Activated CD4-positive, alpha-beta memory T cell treated with anti-CD3 and anti-CD28 coated beads for 36 hours (primary cell): ENCODE measurements around the gene L3MBTL2. TPM values are rescaled to one million over a fixed set of nuclear protein-coding genes. Genes with fewer than 3 reads are reported as not detected.
"Not testable (repeated sequence)": the region's sequence is repeated elsewhere in the genome, so short reads cannot be mapped to it uniquely, and the experiment has no call there.

ENCODE experiments used
- CTCF ChIA-PET: fragments of 350-600 bp; sonication (Branson Sonifier 250); formaldehyde crosslinking; loops from one replicate; lab custom pipeline; 2021; ENCODE audit warnings: antibody characterized with exemption, inconsistent platforms; lab: Charles Lee
- POLR2A ChIA-PET: fragments of 350-600 bp; sonication (Branson Sonifier 250); formaldehyde crosslinking; loops from one replicate; lab custom pipeline; 2021; ENCODE audit warnings: antibody characterized with exemption; lab: Charles Lee
- DNase-seq: peaks from one replicate; pipeline ENCODE4 v3.0.0-alpha.2; 2020
- H3K27ac Mint-ChIP-seq: one replicate; pipeline ENCODE4 v1.8.0; 2021; ENCODE audit warnings: mixed read lengths
- H3K27me3 Mint-ChIP-seq: one replicate; pipeline ENCODE4 v1.8.0; 2021; ENCODE audit warnings: mixed read lengths
- H3K36me3 Mint-ChIP-seq: one replicate; pipeline ENCODE4 v1.8.0; 2021; ENCODE audit warnings: mixed read lengths
- H3K4me1 Mint-ChIP-seq: one replicate; pipeline ENCODE4 v1.8.0; 2021; ENCODE audit warnings: low read depth, mixed read lengths
- H3K4me3 Mint-ChIP-seq: one replicate; pipeline ENCODE4 v1.8.0; 2021; ENCODE audit warnings: mild to moderate bottlenecking, mixed read lengths
- H3K9me3 Mint-ChIP-seq: one replicate; pipeline ENCODE4 v1.8.0; 2021; ENCODE audit warnings: mixed read lengths
- intact Hi-C: fragments of 100-400 bp; cut with micrococcal nuclease; formaldehyde crosslinking; loops from one replicate; pipeline ENCODE4 v1.15.1; 2023
- total RNA-seq, 2 experiments: library from RNA; stranded (reverse); gene quantifications; one replicate each; pipeline ENCODE4 v1.2.3, GENCODE V29; 2021

L3MBTL2 gene
- total RNA-seq, 2 experiments from 2014 or later, result 27.3 to 31.0 TPM

GRCh38 chr22:41247703-41248102, 42.6 kb downstream of the L3MBTL2 start:
- Mint-ChIP-seq H3K36me3 (peaks cover 37% of the 10 kb centered on the region), H3K4me1 (no peaks in the 10 kb centered on the region), H3K4me3 (no peak overlapping the region), H3K9me3 (no peaks in the 10 kb centered on the region), H3K27ac (no peak overlapping the region), H3K27me3 (no peaks in the 10 kb centered on the region)
- intact Hi-C loops, result no loop called here
- DNase-seq, result no peak
- POLR2A ChIA-PET, result interaction anchor here (0.7 kb wide), 1 partner anchor 10 kb away, joined by 3 read pairs; no protein-coding TSS in a partner anchor
- CTCF ChIA-PET, result interaction anchor here (0.5 to 1.9 kb wide), 2 partner anchors 10 to 23 kb away, joined by 3 to 7 read pairs; no protein-coding TSS in a partner anchor

- no peak overlapping the region for H3K4me3 Mint-ChIP-seq
- H3K27me3 Mint-ChIP-seq, result no peaks in the 10 kb centered on the region
- ChIA-PET POLR2A (interaction anchor here (0.7 kb wide), 1 partner anchor 11 kb away, joined by 3 read pairs; no protein-coding TSS in a partner anchor), CTCF (interaction anchor here (0.5 to 1.9 kb wide), 2 partner anchors 11 to 23 kb away, joined by 3 to 7 read pairs; no protein-coding TSS in a partner anchor)
- no peak overlapping the region for H3K27ac Mint-ChIP-seq
- intact Hi-C loops, result no loop called here
- H3K36me3 Mint-ChIP-seq, result peaks cover 36% of the 10 kb centered on the region
- no peaks in the 10 kb centered on the region for H3K4me1 Mint-ChIP-seq
- H3K9me3 Mint-ChIP-seq, result no peaks in the 10 kb centered on the region
- DNase-seq, result no peak
These were observed 43.2 kb downstream of the L3MBTL2 start for GRCh38 chr22:41248314-41248713.

- Mint-ChIP-seq H3K4me3 (no peak overlapping the region), H3K36me3 (peaks cover 35% of the 10 kb centered on the region), H3K27me3 (no peaks in the 10 kb centered on the region), H3K4me1 (no peaks in the 10 kb centered on the region), H3K9me3 (no peaks in the 10 kb centered on the region), H3K27ac (no peak overlapping the region)
- POLR2A ChIA-PET, result interaction anchor here (0.7 kb wide), 1 partner anchor 11 kb away, joined by 3 read pairs; no protein-coding TSS in a partner anchor
- CTCF ChIA-PET, result interaction anchor here (1.9 kb wide), 1 partner anchor 11 kb away, joined by 7 read pairs; no protein-coding TSS in a partner anchor
- no peak for DNase-seq
- intact Hi-C loops, result no loop called here
These were observed 43.6 kb downstream of the L3MBTL2 start for GRCh38 chr22:41248758-41249157.

- H3K27ac Mint-ChIP-seq, result no peak overlapping the region
- CTCF ChIA-PET, result no interaction called here
- H3K36me3 Mint-ChIP-seq, result peaks cover 40% of the 10 kb centered on the region
- no peak overlapping the region for H3K4me3 Mint-ChIP-seq
- no peaks in the 10 kb centered on the region for H3K9me3 Mint-ChIP-seq
- no peaks in the 10 kb centered on the region for H3K27me3 Mint-ChIP-seq
- DNase-seq, result no peak
- POLR2A ChIA-PET, result interaction anchor here (1.1 kb wide), 1 partner anchor 54 kb away, joined by 3 read pairs; no protein-coding TSS in a partner anchor
- intact Hi-C loops, result no loop called here
- no peaks in the 10 kb centered on the region for H3K4me1 Mint-ChIP-seq
These were observed 44.3 kb downstream of the L3MBTL2 start for GRCh38 chr22:41249442-41249841.

GRCh38 chr22:41250127-41250526, 45.0 kb downstream of the L3MBTL2 start:
- no peak overlapping the region for H3K4me3 Mint-ChIP-seq
- H3K27ac Mint-ChIP-seq, result no peak overlapping the region
- H3K9me3 Mint-ChIP-seq, result no peaks in the 10 kb centered on the region
- H3K4me1 Mint-ChIP-seq, result no peaks in the 10 kb centered on the region
- no peaks in the 10 kb centered on the region for H3K27me3 Mint-ChIP-seq
- ChIA-PET POLR2A (interaction anchor here (1.1 kb wide), 1 partner anchor 53 kb away, joined by 3 read pairs; no protein-coding TSS in a partner anchor), CTCF (no interaction called here)
- intact Hi-C loops, result no loop called here
- H3K36me3 Mint-ChIP-seq, result peaks cover 43% of the 10 kb centered on the region
- no peak for DNase-seq

- H3K9me3 Mint-ChIP-seq, result no peaks in the 10 kb centered on the region
- H3K36me3 Mint-ChIP-seq, result peaks cover 51% of the 10 kb centered on the region
- intact Hi-C loops, result no loop called here
- no peaks in the 10 kb centered on the region for H3K4me1 Mint-ChIP-seq
- no peak overlapping the region for H3K4me3 Mint-ChIP-seq
- ChIA-PET CTCF (interaction anchor here (1.3 kb wide), 1 partner anchor 15 kb away, joined by 6 read pairs; no protein-coding TSS in a partner anchor), POLR2A (no interaction called here)
- H3K27me3 Mint-ChIP-seq, result no peaks in the 10 kb centered on the region
- no peak overlapping the region for H3K27ac Mint-ChIP-seq
- no peak for DNase-seq
These were observed 47.3 kb downstream of the L3MBTL2 start for GRCh38 chr22:41252365-41252764.

GRCh38 chr22:41254230-41254629, 49.1 kb downstream of the L3MBTL2 start:
- H3K9me3 Mint-ChIP-seq, result no peaks in the 10 kb centered on the region
- no peaks in the 10 kb centered on the region for H3K27me3 Mint-ChIP-seq
- DNase-seq, result no peak
- no peak overlapping the region for H3K4me3 Mint-ChIP-seq
- H3K4me1 Mint-ChIP-seq, result no peaks in the 10 kb centered on the region
- POLR2A ChIA-PET, result interaction anchor here (1.0 kb wide), 1 partner anchor 12 kb away, joined by 3 read pairs; no protein-coding TSS in a partner anchor
- CTCF ChIA-PET, result no interaction called here
- H3K36me3 Mint-ChIP-seq, result peaks cover 51% of the 10 kb centered on the region
- H3K27ac Mint-ChIP-seq, result no peak overlapping the region
- intact Hi-C loops, result no loop called here

GRCh38 chr22:41256254-41257253, 51.4 kb downstream of the L3MBTL2 start:
- intact Hi-C loops, result no loop called here
- H3K36me3 Mint-ChIP-seq, result peaks cover 49% of the 10 kb centered on the region
- H3K27ac Mint-ChIP-seq, result no peak overlapping the region
- H3K4me3 Mint-ChIP-seq, result no peak overlapping the region
- no peaks in the 10 kb centered on the region for H3K27me3 Mint-ChIP-seq
- no peak for DNase-seq
- H3K4me1 Mint-ChIP-seq, result no peaks in the 10 kb centered on the region
- CTCF ChIA-PET, result interaction anchor here (0.7 to 1.0 kb wide), 2 partner anchors 19 kb away, joined by 3 to 4 read pairs; no protein-coding TSS in a partner anchor
- H3K9me3 Mint-ChIP-seq, result no peaks in the 10 kb centered on the region
- POLR2A ChIA-PET, result no interaction called here

- peaks cover 50% of the 10 kb centered on the region for H3K36me3 Mint-ChIP-seq
- H3K27me3 Mint-ChIP-seq, result no peaks in the 10 kb centered on the region
- ChIA-PET POLR2A (interaction anchor here (0.6 to 1.0 kb wide), 2 partner anchors 21 kb away, joined by 3 read pairs; no protein-coding TSS in a partner anchor), CTCF (no interaction called here)
- intact Hi-C loops, result no loop called here
- no peaks in the 10 kb centered on the region for H3K4me1 Mint-ChIP-seq
- H3K9me3 Mint-ChIP-seq, result no peaks in the 10 kb centered on the region
- no peak overlapping the region for H3K4me3 Mint-ChIP-seq
- DNase-seq, result no peak
- H3K27ac Mint-ChIP-seq, result no peak overlapping the region
These were observed 52.6 kb downstream of the L3MBTL2 start for GRCh38 chr22:41257696-41258095.

- H3K9me3 Mint-ChIP-seq, DNase-seq, H3K4me3 Mint-ChIP-seq, POLR2A ChIA-PET, H3K27ac Mint-ChIP-seq, H3K4me1 Mint-ChIP-seq, intact Hi-C loops, CTCF ChIA-PET, H3K27me3 Mint-ChIP-seq: not testable (repeated sequence)
- H3K36me3 Mint-ChIP-seq, result peaks cover 60% of the 10 kb centered on the region
These were observed 54.6 kb downstream of the L3MBTL2 start for GRCh38 chr22:41259756-41260155.

GRCh38 chr22:41260871-41261270, 55.8 kb downstream of the L3MBTL2 start:
- intact Hi-C loops, result no loop called here
- Mint-ChIP-seq H3K36me3 (peaks cover 59% of the 10 kb centered on the region), H3K27me3 (no peaks in the 10 kb centered on the region), H3K27ac (no peak overlapping the region), H3K4me1 (peaks cover 3% of the 10 kb centered on the region), H3K4me3 (no peak overlapping the region), H3K9me3 (no peaks in the 10 kb centered on the region)
- POLR2A ChIA-PET, result interaction anchor here (0.5 kb wide), 1 partner anchor 67 kb away, joined by 3 read pairs; no protein-coding TSS in a partner anchor
- no peak for DNase-seq
- CTCF ChIA-PET, result no interaction called here
